ENCODE results near the gene KBTBD3. TPM values are rescaled to one million over a fixed set of nuclear protein-coding genes. Genes with fewer than 3 reads are reported as not detected.

Gene KBTBD3
- total and polyA plus RNA-seq, 7 donors, result 2.0 to 10.3 (median 4.7) TPM

DNA sequence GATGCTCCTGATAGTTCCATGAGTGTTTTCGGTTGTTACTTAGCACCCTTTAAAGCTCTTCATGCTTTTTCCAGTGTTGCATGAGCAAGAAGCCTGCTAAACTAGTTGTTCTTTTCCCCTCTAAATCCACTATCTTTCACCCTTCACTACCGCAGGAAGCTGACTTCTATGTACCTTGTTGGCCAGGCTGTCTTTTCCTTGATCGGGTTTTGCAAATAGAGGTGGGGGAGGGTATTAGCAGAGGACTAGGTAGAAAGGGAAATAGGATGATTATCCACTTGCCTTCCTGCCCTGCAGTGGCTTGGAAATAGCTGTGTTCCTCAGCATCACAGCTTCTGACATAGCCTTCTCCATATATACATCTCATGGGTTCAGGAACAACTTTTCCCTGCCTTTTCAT lies 24.2 kb upstream of the KBTBD3 start:
- H3K4me3 ChIP-seq, result no peak overlapping the region

DNA sequence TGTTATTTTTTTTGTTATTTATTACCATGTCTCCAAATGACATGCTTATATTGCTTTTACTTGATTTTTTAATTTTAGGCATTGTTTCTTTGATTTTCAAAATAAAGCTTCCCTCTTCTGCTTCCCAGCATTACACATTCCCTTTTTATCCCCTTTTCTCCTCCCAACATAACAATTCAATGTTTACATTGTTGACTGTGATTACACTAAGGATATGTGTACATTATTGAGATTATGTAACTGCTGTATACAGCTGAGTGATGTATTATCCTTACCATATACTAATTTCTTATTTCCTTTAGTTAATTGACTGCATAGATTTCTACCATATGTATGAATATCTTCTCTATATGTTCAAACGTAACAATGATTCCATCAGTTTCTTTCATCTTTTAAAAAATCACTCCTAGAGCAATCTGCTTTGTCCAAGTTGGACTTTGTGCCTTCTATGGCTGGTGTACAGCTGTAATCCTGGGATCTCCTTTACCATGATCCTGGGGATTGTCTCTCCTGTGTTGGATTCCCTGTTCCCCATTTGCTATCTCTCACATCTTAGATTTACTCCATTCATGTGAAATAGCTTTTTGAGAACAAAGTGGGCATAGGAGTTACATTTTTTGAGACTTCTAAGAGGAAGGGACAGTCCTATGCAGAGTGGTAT lies 21.9 kb upstream of the KBTBD3 start:
- Histone ChIP-seq H3K27ac (no peak overlapping the region), H3K27me3 (no peaks in the 10 kb centered on the region), H3K36me3 (peaks cover 0 to 50% (median 13%) of the 10 kb centered on the region in 4 donors), H3K9me3 (no peaks in the 10 kb centered on the region), H3K4me3 (no peak overlapping the region), H3K4me1 (no peaks in the 10 kb centered on the region)
- WGBS, 2 donors, result 50 to 83% methylated on average over 1 of the region's 1 CpG
- no peak for DNase-seq
- intact Hi-C loops (cut with DNase I), result no loop called here
- TF ChIP-seq EP300 (IDR thresholded peaks at IDR 0.05) (no peak), CTCF (IDR thresholded peaks at IDR 0.05) (no peak), POLR2A (IDR thresholded peaks at IDR 0.05) (no peak), POLR2AphosphoS5 (IDR thresholded peaks at IDR 0.05) (no peak)

More for the DNA sequence above, 24.2 kb upstream of the KBTBD3 start:
- intact Hi-C loops (cut with DNase I), result no loop called here
- H3K27me3 ChIP-seq, result no peaks in the 10 kb centered on the region
- no peaks in the 10 kb centered on the region for H3K9me3 ChIP-seq
- no peaks in the 10 kb centered on the region for H3K4me1 ChIP-seq
- WGBS, 2 donors, result 85 to 86% methylated on average over 3 of the region's 3 CpGs
- no peak for TF ChIP-seq CTCF (IDR thresholded peaks at IDR 0.05)
- TF ChIP-seq EP300 (IDR thresholded peaks at IDR 0.05), result no peak
- no peak for TF ChIP-seq POLR2A (IDR thresholded peaks at IDR 0.05)
- TF ChIP-seq POLR2AphosphoS5 (IDR thresholded peaks at IDR 0.05), result no peak
- H3K36me3 ChIP-seq, result peaks cover 0 to 26% (median 8%) of the 10 kb centered on the region in 4 donors
- no peak overlapping the region for H3K27ac ChIP-seq
- DNase-seq, result no peak

DNA sequence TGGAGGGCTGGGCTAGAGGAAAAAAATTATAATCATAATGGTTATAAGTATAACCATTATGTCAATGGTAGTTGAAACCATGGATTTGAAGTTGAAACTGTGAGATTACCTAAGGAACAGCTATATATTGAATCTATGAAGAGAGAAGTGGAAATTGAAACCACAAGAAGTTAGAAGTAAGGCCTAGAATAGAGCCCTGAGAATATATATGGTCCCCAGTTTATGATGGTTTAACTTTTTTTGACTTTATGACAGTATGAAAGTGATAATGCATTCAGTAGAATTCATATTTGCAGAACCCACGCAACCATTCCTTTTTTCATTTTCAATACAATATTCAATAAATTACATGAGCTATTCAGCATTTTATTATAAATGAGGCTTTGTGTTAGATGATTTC lies 15.3 kb upstream of the KBTBD3 start:
- H3K27ac ChIP-seq, result no peak overlapping the region
- intact Hi-C loops (cut with DNase I), result no loop called here
- H3K9me3 ChIP-seq, result no peaks in the 10 kb centered on the region
- 87 to 96% methylated on average over 1 of the region's 1 CpG for WGBS, 2 donors
- no peaks in the 10 kb centered on the region for H3K27me3 ChIP-seq
- peaks cover 0 to 46% (median 22%) of the 10 kb centered on the region in 4 donors for H3K4me1 ChIP-seq
- peaks cover 0 to 69% (median 15%) of the 10 kb centered on the region in 4 donors for H3K36me3 ChIP-seq
- no peak for TF ChIP-seq POLR2AphosphoS5 (IDR thresholded peaks at IDR 0.05)
- TF ChIP-seq EP300 (IDR thresholded peaks at IDR 0.05), result no peak
- TF ChIP-seq POLR2A (IDR thresholded peaks at IDR 0.05), result no peak
- TF ChIP-seq CTCF (IDR thresholded peaks at IDR 0.05), result no peak
- no peak overlapping the region for H3K4me3 ChIP-seq
- no peak for DNase-seq

DNA sequence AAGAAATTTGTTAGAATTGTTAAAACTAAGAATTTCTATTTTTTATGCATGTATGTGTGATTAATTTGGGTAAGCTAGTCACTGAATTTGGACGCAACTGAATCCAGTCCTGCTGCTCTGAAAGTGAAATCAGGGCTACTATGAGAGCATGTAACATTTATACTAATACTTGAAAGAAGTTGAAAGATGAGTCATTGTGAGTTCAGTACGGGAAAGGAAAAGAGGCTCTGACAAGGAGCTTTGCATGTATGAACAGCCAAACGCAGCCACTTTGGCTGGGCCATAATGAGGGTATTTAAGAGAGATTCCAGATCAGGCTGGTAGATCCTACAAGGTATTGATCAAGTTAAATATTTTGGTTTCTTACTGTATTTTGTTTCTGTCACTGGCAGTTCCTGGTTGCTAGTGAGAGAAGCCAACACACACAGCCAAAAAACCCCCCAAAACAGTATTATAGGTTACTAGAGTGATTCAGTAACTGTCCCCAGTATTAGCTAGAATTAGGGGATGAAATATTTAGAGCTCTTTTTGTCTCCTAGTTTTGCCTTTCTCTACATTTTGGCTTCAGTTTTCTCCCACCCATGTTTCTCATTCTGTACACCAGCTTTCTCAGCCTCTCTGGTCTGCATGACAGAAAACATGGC lies 14.5 kb upstream of the KBTBD3 start:
- H3K27me3 ChIP-seq, result no peaks in the 10 kb centered on the region
- H3K4me3 ChIP-seq, result no peak overlapping the region
- intact Hi-C loops (cut with DNase I), result no loop called here
- no peak for DNase-seq
- 79% methylated on average over 3 of the region's 3 CpGs for WGBS, 2 donors
- peaks cover 0 to 55% (median 30%) of the 10 kb centered on the region in 4 donors for H3K4me1 ChIP-seq
- TF ChIP-seq POLR2A (IDR thresholded peaks at IDR 0.05), result no peak
- no peak for TF ChIP-seq EP300 (IDR thresholded peaks at IDR 0.05)
- TF ChIP-seq POLR2AphosphoS5 (IDR thresholded peaks at IDR 0.05), result no peak
- no peak for TF ChIP-seq CTCF (IDR thresholded peaks at IDR 0.05)
- H3K36me3 ChIP-seq, result peaks cover 0 to 61% (median 8%) of the 10 kb centered on the region in 4 donors
- no peaks in the 10 kb centered on the region for H3K9me3 ChIP-seq
- H3K27ac ChIP-seq, result no peak overlapping the region

All from sigmoid colon (tissue), 7 donors.